ENCODE data around the gene IL20. TPM values are rescaled to one million over a fixed set of nuclear protein-coding genes. Genes with fewer than 3 reads are reported as not detected.

Gene IL20
- polyA plus RNA-seq, 4 donors, result not detected

DNA sequence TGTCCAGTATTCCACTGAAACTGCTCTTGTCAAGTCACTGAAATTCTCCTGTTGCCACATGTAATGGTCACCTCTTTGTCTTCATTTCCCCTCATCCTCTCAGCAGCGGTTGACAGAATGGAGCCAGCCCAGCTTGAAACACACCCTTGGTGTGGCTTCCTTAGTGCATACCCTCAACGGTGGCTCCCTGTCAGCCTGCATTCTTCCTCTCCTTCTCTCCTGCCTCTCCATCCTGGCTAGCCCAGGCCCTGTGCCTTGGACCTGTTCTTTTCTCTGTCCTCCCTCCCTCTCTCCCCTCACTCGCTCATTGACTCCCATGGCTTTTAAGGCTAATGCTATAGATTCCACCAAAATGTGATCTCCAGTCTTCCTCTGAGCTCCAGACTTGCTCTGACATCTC lies 52.7 kb downstream of the IL20 start:
- no peak for DNase-seq (ENCODE audit: low read depth in 4 of 4, low spot score in 3 of 4)

Other genes starting within 250 kb of the IL20 start
- gene DYRK3, start 230.1 kb upstream of the IL20 start, polyA plus RNA-seq (ENCODE audit: insufficient read length in 4 of 4), result 1 to 10 TPM; 8.0 to 9.7 (median 8.8) TPM
- gene MAPKAPK2, start 180.7 kb upstream of the IL20 start, polyA plus RNA-seq (ENCODE audit: insufficient read length in 4 of 4), result 10 to 100 TPM; 74.9 to 79.8 (median 76.6) TPM
- gene IL19, start 94.8 kb upstream of the IL20 start, polyA plus RNA-seq (ENCODE audit: insufficient read length in 4 of 4), result under 1 TPM; 0.39 to 0.82 (median 0.60) TPM
- gene IL10, start 93.1 kb upstream of the IL20 start, polyA plus RNA-seq (ENCODE audit: insufficient read length in 4 of 4), result under 1 TPM; 0.21 to 0.74 (median 0.58) TPM
- gene IL24, start 31.8 kb downstream of the IL20 start, polyA plus RNA-seq (ENCODE audit: insufficient read length in 4 of 4), result under 1 TPM; 0.25 to 0.42 (median 0.38) TPM
- gene FCMR, start 56.3 kb downstream of the IL20 start, polyA plus RNA-seq (ENCODE audit: insufficient read length in 4 of 4), result 1 to 10 TPM; 2.1 to 2.7 (median 2.5) TPM
- gene PIGR, start 80.8 kb downstream of the IL20 start, polyA plus RNA-seq (ENCODE audit: insufficient read length in 4 of 4), result 1 to 10 TPM in 3 of 4 donors, under 1 TPM in 1; 0.87 to 1.7 (median 1.4) TPM
- gene FCAMR, start 104.8 kb downstream of the IL20 start, polyA plus RNA-seq (ENCODE audit: insufficient read length in 4 of 4), result 10 to 100 TPM in 2 of 4 donors, 1 to 10 TPM in 2; 7.0 to 16.0 (median 9.7) TPM
- gene C1orf116, start 167.1 kb downstream of the IL20 start, polyA plus RNA-seq (ENCODE audit: insufficient read length in 4 of 4), result 10 to 100 TPM; 19.9 to 27.5 (median 23.8) TPM
- gene YOD1, start 185.6 kb downstream of the IL20 start, polyA plus RNA-seq (ENCODE audit: insufficient read length in 4 of 4), result 10 to 100 TPM; 13.0 to 17.5 (median 16.5) TPM
- gene PFKFB2, start 187.7 kb downstream of the IL20 start, polyA plus RNA-seq (ENCODE audit: insufficient read length in 4 of 4), result 10 to 100 TPM; 15.4 to 18.2 (median 17.6) TPM
- gene C4BPB, start 223.2 kb downstream of the IL20 start, polyA plus RNA-seq (ENCODE audit: insufficient read length in 4 of 4), result under 1 TPM; 0.32 to 0.51 (median 0.49) TPM
- under 1 TPM; 0.49 to 0.91 (median 0.68) TPM for gene C4BPA, start 238.6 kb downstream of the IL20 start, polyA plus RNA-seq (ENCODE audit: insufficient read length in 4 of 4)

Measured in right renal pelvis (tissue), 4 donors.